Ascending aorta (tissue), 2 donors: ENCODE results near the gene RNF111. TPM values are rescaled to one million over a fixed set of nuclear protein-coding genes. Genes with fewer than 3 reads are reported as not detected.

Source experiments
- DNase-seq, 2 donors: peaks; one replicate each; pipeline ENCODE4 v3.0.0-alpha.2; 2019; ENCODE audit warnings: low spot score in 2 of 2
- H3K27ac ChIP-seq, 2 donors: fragments of 200-600 bp; sonication (generic); one replicate each; pipeline ENCODE4 v1.5.1; 2016 to 2017; ENCODE audit warnings: mild to moderate bottlenecking in 1 of 2
- H3K27me3 ChIP-seq: fragments of 200-600 bp; sonication (generic); one replicate; pipeline ENCODE4 v1.5.1; 2017
- H3K36me3 ChIP-seq, 2 donors: fragments of 200-600 bp; sonication (generic); one replicate each; pipeline ENCODE4 v1.5.1; 2016
- H3K4me1 ChIP-seq, 2 donors: fragments of 200-600 bp; sonication (generic); one replicate each; pipeline ENCODE4 v1.5.1; 2016 to 2017; ENCODE audit warnings: mild to moderate bottlenecking in 1 of 2
- H3K4me3 ChIP-seq, 2 donors: fragments of 200-600 bp; sonication (generic); one replicate each; pipeline ENCODE4 v1.5.1; 2016 to 2017; ENCODE audit warnings: mild to moderate bottlenecking in 1 of 2
- H3K9me3 ChIP-seq, 2 donors: fragments of 200-600 bp; sonication (generic); one replicate each; pipeline ENCODE4 v1.5.1; 2016
- intact Hi-C: fragments of 100-400 bp; cut with DNase I; formaldehyde crosslinking; loops from one replicate; pipeline ENCODE4 v1.15.1; 2023
- total RNA-seq: library from RNA; depleted of rRNA; stranded (reverse); fragments of >200 nt; gene quantifications from one replicate; pipeline ENCODE4 v1.1.0, GENCODE V29; 2016
- TF ChIP-seq, protein P1 (sequence below), 3 experiments: fragments of 200-600 bp in 2 of 3; fragments of 450-650 bp in 1 of 3; sonication (generic) in 2 of 3; IDR thresholded peaks; one replicate each; pipeline ENCODE4 v1.5.1; 2016 to 2019; ENCODE audit warnings: antibody characterized with exemption in 3 of 3, mild to moderate bottlenecking in 1 of 3, moderate library complexity in 1 of 3

The RNF111 gene
- total RNA-seq, 1 donor from 2014 or later: 12.2 TPM

DNA sequence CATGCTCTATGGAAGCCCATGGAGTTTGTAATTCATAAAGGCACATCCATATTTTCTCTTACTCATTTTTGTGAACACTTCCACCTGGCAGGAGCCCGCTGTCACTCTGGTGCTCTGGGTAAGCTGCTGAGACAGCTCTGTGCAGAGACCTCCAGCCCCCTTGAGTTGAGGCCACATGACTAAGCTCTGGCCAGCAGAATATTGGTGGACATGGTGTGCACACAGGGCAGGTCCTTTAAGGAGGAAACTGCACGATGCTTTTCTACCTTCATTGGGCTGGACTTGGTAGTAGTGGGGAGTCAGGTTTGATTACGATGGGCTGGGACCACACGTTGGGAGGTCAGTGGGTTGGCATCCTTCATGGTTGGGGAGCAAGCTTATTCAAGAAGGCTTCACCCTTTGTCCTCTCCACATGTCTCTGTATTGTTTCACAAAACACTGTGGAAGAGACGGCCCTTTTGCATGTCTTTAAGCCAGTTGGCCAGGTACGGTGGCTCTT lies 146.5 kb downstream of the RNF111 start:
- TF ChIP-seq, protein P1, sequence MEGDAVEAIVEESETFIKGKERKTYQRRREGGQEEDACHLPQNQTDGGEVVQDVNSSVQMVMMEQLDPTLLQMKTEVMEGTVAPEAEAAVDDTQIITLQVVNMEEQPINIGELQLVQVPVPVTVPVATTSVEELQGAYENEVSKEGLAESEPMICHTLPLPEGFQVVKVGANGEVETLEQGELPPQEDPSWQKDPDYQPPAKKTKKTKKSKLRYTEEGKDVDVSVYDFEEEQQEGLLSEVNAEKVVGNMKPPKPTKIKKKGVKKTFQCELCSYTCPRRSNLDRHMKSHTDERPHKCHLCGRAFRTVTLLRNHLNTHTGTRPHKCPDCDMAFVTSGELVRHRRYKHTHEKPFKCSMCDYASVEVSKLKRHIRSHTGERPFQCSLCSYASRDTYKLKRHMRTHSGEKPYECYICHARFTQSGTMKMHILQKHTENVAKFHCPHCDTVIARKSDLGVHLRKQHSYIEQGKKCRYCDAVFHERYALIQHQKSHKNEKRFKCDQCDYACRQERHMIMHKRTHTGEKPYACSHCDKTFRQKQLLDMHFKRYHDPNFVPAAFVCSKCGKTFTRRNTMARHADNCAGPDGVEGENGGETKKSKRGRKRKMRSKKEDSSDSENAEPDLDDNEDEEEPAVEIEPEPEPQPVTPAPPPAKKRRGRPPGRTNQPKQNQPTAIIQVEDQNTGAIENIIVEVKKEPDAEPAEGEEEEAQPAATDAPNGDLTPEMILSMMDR (IDR thresholded peaks at IDR 0.05): no peak

DNA sequence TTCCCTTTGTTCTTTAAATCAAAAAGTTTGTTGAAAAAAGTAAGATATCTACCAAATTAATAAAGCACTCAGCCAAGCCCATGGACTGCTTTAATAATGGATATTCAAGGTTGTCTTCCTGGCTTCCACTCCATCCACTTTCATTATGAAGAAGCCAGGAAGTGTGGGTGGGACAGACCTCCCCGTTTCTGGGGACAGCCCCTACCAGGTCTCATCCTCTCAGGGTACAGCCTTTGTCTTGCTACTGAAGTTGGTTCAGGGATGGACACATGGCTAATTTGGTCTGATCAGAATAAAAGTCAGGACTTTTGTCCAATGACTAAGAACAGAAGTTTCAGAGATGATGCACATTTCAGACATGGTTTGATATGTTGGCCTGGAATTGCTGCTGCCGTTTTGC lies 150.1 kb downstream of the RNF111 start:
- intact Hi-C loops: no loop called here
- DNase-seq: no peak
- H3K9me3 ChIP-seq: no peaks in the 10 kb centered on the region
- no peaks in the 10 kb centered on the region for H3K4me1 ChIP-seq
- H3K4me3 ChIP-seq: no peak overlapping the region
- H3K36me3 ChIP-seq: peaks cover 53 to 75% of the 10 kb centered on the region in 2 donors
- H3K27ac ChIP-seq: no peak overlapping the region
- TF ChIP-seq, protein P1 (IDR thresholded peaks at IDR 0.05): no peak
- no peaks in the 10 kb centered on the region for H3K27me3 ChIP-seq

More for the DNA sequence above, 146.5 kb downstream of the RNF111 start:
- Histone ChIP-seq H3K4me1 (no peaks in the 10 kb centered on the region), H3K36me3 (peaks cover 46 to 55% of the 10 kb centered on the region in 2 donors), H3K4me3 (no peak overlapping the region), H3K9me3 (peaks cover 0 to 16% of the 10 kb centered on the region in 2 donors), H3K27me3 (no peaks in the 10 kb centered on the region), H3K27ac (no peak overlapping the region)
- intact Hi-C loops: no loop called here
- DNase-seq: no peak

DNA sequence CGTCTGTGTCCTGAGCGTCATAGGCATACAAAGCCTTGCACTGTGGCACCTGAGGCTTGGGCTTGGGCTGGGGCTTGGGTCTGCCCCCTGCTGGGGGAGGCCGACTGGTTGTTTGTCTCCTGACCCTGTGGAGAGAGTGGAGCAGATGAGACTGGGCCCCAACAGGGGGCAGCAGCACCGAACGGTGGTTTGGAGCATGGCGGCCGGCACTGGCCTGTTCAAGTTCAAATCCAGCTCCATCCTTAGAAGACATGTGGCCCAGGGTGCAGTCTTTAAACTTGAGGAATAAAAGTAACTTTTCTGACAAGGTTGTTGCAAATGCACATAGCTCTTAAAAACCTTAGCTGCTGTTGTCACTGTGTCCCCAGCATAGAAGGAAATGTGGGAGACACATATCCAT lies 150.8 kb downstream of the RNF111 start:
- intact Hi-C loops: no loop called here
- H3K4me3 ChIP-seq: no peak overlapping the region
- TF ChIP-seq, protein P1 (IDR thresholded peaks at IDR 0.05): peak; percentile 14 to 45 (median 34)

DNA sequence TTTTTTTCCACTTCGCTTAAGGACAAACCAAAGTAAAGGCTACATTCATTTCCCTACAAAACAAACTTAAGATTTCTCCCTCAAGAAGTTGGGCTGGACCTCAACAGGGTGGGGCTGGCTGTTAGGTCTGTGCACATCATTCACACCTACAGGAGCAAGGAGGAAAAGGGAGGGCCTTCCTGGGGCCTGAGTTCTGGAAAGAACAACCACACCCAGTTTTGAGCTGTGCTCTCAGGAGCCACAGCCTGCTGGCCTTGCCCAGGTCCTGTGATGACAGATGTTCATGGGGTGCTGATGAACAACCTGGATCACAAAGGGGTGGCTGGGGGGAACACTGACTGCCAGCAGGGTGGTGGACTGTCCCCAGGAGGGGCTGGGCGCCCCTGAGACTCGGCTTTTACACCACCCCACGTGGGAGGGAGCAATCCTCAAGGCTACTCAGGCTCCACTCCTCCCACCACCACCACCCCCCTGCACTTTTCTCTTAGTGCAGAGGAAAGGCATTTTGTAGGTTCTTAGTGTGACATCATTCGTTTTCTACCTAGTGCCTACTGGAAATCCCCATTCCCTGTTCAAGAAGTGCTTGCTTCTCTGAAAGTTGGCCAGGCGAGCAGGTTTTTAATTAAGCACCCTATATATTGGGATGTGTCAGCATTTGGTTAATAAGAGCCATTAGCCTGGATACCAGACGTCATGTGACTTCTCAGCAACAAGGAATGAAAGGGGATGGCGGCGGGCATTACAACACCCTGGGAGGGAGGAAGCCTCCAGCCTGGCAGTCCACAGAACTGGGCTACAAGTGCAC lies 153.2 kb downstream of the RNF111 start:
- no peaks in the 10 kb centered on the region for H3K27me3 ChIP-seq
- no peak for DNase-seq
- no peak overlapping the region for H3K27ac ChIP-seq
- H3K36me3 ChIP-seq: peaks cover 50 to 81% of the 10 kb centered on the region in 2 donors
- intact Hi-C loops: loop anchor here (10.0 kb wide), 1 partner anchor 354 kb away; no protein-coding TSS in a partner anchor
- no peak overlapping the region for H3K4me3 ChIP-seq
- no peaks in the 10 kb centered on the region for H3K4me1 ChIP-seq
- TF ChIP-seq, protein P1 (IDR thresholded peaks at IDR 0.05): no peak
- no peaks in the 10 kb centered on the region for H3K9me3 ChIP-seq

More for the DNA sequence above, 150.8 kb downstream of the RNF111 start:
- no peaks in the 10 kb centered on the region for H3K4me1 ChIP-seq
- peaks cover 58 to 81% of the 10 kb centered on the region in 2 donors for H3K36me3 ChIP-seq
- no peaks in the 10 kb centered on the region for H3K27me3 ChIP-seq
- DNase-seq: no peak
- H3K27ac ChIP-seq: no peak overlapping the region
- no peaks in the 10 kb centered on the region for H3K9me3 ChIP-seq

DNA sequence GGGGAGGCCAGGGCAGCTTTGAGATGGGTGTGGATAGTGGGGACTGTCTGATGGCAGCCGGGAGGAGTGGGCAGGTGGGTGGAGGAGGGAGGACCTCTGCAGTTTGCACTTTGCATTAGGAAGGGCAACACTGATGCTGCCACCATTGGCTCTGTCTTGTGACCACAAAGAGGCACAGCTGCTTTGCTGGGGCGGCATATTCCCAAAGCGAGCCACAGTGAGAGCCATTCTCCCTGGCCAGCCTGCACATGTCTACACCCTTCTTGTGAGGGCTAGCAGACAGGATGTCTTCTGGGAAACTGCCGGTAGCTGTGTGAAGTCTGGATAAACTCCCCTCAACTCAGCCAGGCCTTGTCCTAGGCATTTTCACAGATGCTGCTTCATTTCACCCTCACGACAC lies 155.8 kb downstream of the RNF111 start:
- Histone ChIP-seq H3K9me3 (no peaks in the 10 kb centered on the region), H3K4me3 (no peak overlapping the region), H3K4me1 (peaks cover 0 to 4% of the 10 kb centered on the region in 2 donors), H3K27ac (no peak overlapping the region), H3K27me3 (no peaks in the 10 kb centered on the region), H3K36me3 (peaks cover 28 to 76% of the 10 kb centered on the region in 2 donors)
- no peak for DNase-seq
- intact Hi-C loops: loop anchor here (10.0 kb wide), 1 partner anchor 352 kb away; no protein-coding TSS in a partner anchor
- TF ChIP-seq, protein P1 (IDR thresholded peaks at IDR 0.05): no peak
